WTC11 (cell line): Measurements from ENCODE around the gene EEF2K.
A peak's percentile ranks its signal among the peaks of the same experiment; 100 is the strongest.

ENCODE experiments used
- ETV6 ChIP-seq: sonication (generic); formaldehyde crosslinking; IDR thresholded peaks from 2 replicates; pipeline ENCODE4 v1.8.1; 2022; ENCODE audit warnings: mild to moderate bottlenecking, missing genetic modification reagents
- SP1 ChIP-seq: sonication (generic); formaldehyde crosslinking; conservative IDR thresholded peaks from 2 replicates; pipeline ENCODE4 v1.8.1; 2022; ENCODE audit warnings: missing genetic modification reagents
- TCF7 ChIP-seq: sonication (generic); formaldehyde crosslinking; IDR thresholded peaks from 2 replicates; pipeline ENCODE4 v1.8.0; 2022; ENCODE audit warnings: mild to moderate bottlenecking, low read depth, missing genetic modification reagents, moderate library complexity
- TF ChIP-seq, protein P1 (sequence below): sonication (generic); formaldehyde crosslinking; IDR thresholded peaks from 2 replicates; pipeline ENCODE4 v1.8.0; 2022; ENCODE audit warnings: mild to moderate bottlenecking, missing genetic modification reagents
- TF ChIP-seq, protein P2 (sequence below): fragments of 200-600 bp; IDR thresholded peaks from 2 replicates; pipeline ENCODE4 v1.8.0; 2022; ENCODE audit warnings: antibody characterized with exemption
- TF ChIP-seq, protein P3 (sequence below): fragments of 250-450 bp; sonication (Bioruptor Pico); IDR thresholded peaks from 2 replicates; pipeline ENCODE4 v1.9.0; 2021; ENCODE audit warnings: mild to moderate bottlenecking

DNA sequence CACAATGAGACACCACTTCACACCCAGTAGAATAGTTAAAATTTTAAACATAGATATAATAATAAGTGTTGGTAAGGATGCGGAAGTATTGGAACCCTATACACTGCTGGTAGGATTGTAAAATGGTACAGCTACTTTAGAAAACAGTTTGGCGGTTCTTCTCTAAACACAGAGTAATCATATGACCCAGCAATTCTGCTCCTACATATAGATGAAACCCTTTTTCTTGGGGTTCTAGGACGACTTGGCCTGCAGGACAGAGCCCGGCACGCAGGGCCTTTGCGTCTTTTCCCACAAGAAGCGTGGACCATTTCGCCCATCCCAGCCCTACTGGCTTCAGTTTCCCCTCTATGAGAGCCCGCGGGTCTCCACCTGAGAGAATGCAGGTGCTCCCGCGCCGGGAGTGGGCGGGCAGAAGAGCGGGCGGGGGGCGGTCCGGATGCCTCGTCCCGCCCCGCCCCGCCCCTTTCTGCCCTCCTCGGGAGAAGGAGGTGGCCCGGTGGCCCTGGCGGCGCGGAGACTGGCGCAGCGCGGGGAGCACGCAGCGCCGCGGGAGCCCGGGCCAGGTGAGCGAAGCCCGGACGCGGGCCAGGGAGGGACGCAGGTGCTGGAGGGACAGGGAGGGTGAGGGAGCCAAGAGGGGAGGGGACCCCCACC, 44.0 kb upstream of the EEF2K start, which contains the start of gene SDR42E2:
- TF ChIP-seq, protein P1, sequence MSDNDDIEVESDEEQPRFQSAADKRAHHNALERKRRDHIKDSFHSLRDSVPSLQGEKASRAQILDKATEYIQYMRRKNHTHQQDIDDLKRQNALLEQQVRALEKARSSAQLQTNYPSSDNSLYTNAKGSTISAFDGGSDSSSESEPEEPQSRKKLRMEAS (CRISPR knock-in tag), result 0 out of 2 replicates have a peak, but pooled peaks have one; percentile 55
- TF ChIP-seq, protein P2, sequence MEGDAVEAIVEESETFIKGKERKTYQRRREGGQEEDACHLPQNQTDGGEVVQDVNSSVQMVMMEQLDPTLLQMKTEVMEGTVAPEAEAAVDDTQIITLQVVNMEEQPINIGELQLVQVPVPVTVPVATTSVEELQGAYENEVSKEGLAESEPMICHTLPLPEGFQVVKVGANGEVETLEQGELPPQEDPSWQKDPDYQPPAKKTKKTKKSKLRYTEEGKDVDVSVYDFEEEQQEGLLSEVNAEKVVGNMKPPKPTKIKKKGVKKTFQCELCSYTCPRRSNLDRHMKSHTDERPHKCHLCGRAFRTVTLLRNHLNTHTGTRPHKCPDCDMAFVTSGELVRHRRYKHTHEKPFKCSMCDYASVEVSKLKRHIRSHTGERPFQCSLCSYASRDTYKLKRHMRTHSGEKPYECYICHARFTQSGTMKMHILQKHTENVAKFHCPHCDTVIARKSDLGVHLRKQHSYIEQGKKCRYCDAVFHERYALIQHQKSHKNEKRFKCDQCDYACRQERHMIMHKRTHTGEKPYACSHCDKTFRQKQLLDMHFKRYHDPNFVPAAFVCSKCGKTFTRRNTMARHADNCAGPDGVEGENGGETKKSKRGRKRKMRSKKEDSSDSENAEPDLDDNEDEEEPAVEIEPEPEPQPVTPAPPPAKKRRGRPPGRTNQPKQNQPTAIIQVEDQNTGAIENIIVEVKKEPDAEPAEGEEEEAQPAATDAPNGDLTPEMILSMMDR, result no peak
- peak; percentile 40; the same call in 1 of the 2 replicates for TF ChIP-seq ETV6 (CRISPR knock-in tag)
- no peak for TF ChIP-seq TCF7 (CRISPR knock-in tag)
- TF ChIP-seq SP1 (CRISPR knock-in tag), result 0 out of 2 replicates have a peak, but pooled peaks have one; percentile 44
- TF ChIP-seq, protein P3, sequence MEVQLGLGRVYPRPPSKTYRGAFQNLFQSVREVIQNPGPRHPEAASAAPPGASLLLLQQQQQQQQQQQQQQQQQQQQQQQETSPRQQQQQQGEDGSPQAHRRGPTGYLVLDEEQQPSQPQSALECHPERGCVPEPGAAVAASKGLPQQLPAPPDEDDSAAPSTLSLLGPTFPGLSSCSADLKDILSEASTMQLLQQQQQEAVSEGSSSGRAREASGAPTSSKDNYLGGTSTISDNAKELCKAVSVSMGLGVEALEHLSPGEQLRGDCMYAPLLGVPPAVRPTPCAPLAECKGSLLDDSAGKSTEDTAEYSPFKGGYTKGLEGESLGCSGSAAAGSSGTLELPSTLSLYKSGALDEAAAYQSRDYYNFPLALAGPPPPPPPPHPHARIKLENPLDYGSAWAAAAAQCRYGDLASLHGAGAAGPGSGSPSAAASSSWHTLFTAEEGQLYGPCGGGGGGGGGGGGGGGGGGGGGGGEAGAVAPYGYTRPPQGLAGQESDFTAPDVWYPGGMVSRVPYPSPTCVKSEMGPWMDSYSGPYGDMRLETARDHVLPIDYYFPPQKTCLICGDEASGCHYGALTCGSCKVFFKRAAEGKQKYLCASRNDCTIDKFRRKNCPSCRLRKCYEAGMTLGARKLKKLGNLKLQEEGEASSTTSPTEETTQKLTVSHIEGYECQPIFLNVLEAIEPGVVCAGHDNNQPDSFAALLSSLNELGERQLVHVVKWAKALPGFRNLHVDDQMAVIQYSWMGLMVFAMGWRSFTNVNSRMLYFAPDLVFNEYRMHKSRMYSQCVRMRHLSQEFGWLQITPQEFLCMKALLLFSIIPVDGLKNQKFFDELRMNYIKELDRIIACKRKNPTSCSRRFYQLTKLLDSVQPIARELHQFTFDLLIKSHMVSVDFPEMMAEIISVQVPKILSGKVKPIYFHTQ, result no peak
